SKM-1 (cell line): ENCODE results near the gene IQCM.
A peak's percentile ranks its signal among the peaks of the same experiment; 100 is the strongest.
"Not testable (repeated sequence)": the region's sequence is repeated elsewhere in the genome, so short reads cannot be mapped to it uniquely, and the experiment has no call there.

Source experiments
- DNase-seq: peaks from one replicate; lab custom pipeline; 2025; ENCODE audit not compliant: unreplicated experiment; lab: John Stamatoyannopoulos, UW

Gene IQCM

GRCh38 chr4:149486861-149487260 lies 328.8 kb downstream of the IQCM start:
- DNase-seq, result no peak

DNA sequence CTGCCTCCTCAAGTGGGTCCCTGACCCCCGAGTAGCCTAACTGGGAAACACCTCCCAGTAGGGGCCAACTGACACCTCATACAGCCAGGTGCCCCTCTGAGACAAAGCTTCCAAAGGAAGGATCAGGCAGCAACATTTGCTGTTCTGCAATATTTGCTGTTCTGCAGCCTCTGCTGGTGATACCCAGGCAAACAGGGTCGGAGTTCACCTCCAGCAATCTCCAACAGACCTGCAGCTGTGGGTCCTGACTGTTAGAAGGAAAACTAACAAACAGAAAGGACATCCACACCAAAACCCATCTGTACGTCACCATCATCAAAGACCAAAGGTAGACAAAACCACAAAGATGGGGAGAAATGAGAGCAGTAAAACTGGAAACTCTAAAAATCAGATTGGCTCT lies 347.0 kb downstream of the IQCM start:
- DNase-seq, result not testable (repeated sequence)

- no peak for DNase-seq
Observed at GRCh38 chr4:149466446-149466845, 349.2 kb downstream of the IQCM start.

GRCh38 chr4:149465955-149466354 lies 349.7 kb downstream of the IQCM start:
- DNase-seq, result no peak

- no peak for DNase-seq
Observed at GRCh38 chr4:149443537-149443936, 372.1 kb downstream of the IQCM start.

GRCh38 chr4:149441338-149441737 lies 374.3 kb downstream of the IQCM start:
- no peak for DNase-seq

DNA sequence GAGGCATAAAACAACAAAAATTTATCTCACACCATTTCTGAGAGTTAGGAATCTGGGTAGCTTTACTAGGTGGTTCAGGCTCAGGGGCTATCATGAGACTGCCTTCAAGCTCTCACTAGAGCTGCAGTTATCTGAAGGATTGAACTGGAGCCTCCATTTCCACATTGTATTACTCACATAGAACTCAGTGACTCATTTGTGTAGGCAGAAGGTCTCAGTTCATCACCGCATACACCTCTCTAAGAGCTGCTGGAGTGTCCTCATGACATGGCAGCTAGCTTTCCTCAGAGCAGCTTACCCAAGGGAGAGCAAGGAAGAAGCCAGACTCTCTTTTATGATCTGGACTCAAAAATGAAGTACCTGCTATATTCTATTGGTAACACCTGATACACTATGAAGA lies 389.2 kb downstream of the IQCM start:
- no peak for DNase-seq

- no peak for DNase-seq
Observed at GRCh38 chr4:149409555-149409962, 406.1 kb downstream of the IQCM start.

DNA sequence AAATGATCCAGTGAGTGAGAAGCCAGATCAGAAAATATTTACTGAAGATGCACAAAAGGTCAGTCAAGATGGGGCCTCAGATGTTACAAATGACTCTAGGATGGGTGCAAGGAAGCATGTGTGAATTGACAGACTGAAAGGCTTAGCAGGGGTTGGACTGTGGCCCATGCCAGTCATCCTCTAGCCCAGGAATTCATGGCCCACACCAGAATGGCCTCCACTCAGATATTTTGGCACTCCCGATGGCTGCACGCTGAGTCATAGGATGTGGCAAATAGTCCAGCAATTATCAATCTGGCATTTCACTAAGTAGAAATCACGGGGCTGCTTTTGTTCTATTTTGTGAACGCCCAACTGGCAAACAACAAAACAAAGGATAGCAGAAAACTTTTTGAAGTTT lies 406.5 kb downstream of the IQCM start:
- no peak for DNase-seq

GRCh38 chr4:149404143-149404542 lies 411.5 kb downstream of the IQCM start:
- DNase-seq, result no peak

DNA sequence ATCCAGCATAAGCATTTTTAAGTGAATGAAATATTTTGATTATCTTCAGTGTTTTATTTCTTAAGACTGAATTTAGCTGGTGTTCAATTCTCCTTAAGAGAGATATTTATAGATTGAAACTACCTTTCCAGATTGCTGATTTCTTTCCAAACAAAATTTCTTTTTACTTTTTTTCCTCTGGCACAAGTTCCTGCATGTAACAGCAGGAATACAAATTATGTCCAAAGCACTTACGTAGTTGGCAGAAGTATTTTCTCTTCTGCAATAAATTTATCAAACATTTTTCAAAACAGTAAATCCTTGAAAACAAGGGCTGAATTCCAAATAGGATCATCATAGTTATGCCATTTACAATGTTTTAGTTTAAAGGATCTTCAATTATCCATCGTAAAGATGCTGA lies 412.6 kb downstream of the IQCM start:
- no peak for DNase-seq

- no peak for DNase-seq
Observed at GRCh38 chr4:149398993-149399392, 416.6 kb downstream of the IQCM start.

DNA sequence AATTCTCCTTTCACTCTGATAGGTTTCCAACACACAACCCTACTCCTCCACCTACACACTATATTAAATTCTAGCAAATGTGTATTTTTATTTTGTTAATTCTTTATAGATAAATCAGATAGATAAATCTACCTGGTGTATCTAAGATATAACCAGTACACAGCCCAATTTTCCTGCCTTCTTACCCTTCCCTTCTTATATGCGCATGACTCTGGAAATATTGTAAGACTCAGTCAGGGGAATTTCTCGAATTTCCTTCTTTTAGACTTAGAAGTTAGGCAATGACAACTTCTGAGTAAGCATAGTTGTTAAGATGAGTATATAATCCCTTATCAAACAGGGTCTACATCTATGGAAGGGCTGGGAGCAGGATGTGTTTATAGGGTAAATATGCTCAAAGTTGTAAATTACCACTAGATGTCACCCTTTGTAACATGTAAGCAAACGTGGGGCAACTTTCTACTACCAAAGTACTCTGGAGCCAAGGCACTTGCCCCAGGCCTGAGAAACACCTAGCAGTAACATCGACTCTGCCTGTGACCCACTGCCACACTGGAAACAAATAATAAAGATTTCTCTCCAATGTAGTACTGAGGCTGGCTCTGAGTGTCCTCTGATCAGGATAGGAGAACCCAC lies 444.7 kb downstream of the IQCM start:
- peak; percentile 45 for DNase-seq

- DNase-seq, result no peak
Observed at GRCh38 chr4:149370002-149370401, 445.6 kb downstream of the IQCM start.

DNA sequence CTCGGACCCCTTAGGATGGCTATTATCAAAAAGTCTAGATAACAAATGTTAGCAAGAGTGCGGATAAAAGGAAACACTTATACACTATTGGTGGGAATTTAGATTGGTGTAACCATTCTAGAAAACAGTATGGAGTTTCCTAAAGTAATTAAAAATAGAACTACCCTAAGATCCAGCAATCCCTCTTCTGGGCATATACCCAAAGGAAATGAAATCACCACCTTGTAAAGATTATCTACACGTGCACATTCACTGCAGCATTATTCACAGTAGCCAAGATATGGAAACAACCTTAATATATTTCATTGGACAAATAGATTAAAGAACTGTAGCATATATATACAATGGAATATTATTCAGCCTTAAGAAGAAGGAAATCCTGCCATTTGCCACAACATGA lies 462.4 kb downstream of the IQCM start:
- no peak for DNase-seq

DNA sequence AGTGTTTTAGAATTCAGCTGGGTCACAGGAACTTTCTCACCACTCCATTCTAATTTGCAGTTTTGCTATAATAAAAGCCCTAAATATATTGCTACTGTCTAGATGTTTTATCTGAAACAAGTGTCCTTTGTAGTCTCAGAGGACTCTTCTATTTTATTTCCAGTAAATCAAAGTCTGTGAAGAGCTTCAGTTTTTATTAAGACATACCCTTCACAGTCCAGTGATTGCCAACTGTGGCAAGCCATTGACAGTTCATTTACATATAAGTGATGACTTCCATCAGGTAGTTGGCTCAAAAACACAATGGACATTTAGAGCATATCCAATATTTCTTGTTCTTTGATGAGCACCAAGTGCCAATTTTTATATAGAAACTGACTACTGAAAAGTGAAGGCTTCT lies 466.1 kb downstream of the IQCM start:
- no peak for DNase-seq

- no peak for DNase-seq
Observed at GRCh38 chr4:149347139-149347538, 468.5 kb downstream of the IQCM start.

- no peak for DNase-seq
Observed at GRCh38 chr4:149345424-149345823, 470.2 kb downstream of the IQCM start.

- no peak for DNase-seq
Observed at GRCh38 chr4:149344436-149344835, 471.2 kb downstream of the IQCM start.

GRCh38 chr4:149343614-149344013 lies 472.0 kb downstream of the IQCM start:
- DNase-seq, result no peak

DNA sequence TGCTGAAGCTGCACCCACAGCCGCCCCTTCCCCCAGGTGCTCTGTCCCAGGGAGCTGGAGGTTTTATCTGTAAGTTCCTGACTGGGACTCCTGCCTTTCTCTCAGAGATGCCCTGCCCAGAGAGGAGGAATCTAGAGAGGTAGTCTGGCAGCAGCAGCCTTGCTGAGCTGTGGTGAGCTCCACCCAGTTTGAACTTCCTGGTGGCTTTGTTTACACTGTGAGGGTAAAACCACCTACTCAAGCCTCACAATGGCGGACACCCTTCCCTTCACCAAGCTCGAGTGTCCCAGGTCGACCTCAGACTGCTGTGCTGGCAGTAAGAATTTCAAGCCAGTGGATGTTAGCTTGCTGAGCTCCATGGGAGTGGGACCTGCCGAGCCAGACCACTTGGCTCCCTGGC lies 474.5 kb downstream of the IQCM start:
- not testable (repeated sequence) for DNase-seq

GRCh38 chr4:149328161-149328560 lies 487.5 kb downstream of the IQCM start:
- DNase-seq, result no peak

- no peak for DNase-seq
Observed at GRCh38 chr4:149322203-149322602, 493.4 kb downstream of the IQCM start.

DNA sequence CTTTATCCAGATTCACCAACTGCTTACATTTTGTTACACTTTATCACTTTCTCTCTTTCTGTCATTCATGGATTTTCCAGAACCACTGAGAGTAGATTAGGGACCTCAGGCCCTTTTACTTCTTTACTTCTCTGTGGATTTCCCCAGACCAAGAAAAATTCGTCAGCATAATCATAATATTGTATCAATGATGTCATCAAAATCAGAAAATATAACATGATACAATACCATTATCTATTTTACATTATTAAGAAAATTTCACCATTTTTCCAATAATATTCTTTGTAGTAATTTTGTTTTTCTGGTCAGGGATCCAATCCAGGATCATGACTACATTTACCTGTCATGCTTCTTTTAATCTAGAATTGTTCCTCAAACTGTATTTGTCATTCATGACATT lies 494.2 kb downstream of the IQCM start:
- no peak for DNase-seq
